Measurements from ENCODE around the gene PTDSS2.

Gene PTDSS2

GRCh38 chr11:490186-490929 is 40.3 kb downstream of the PTDSS2 start:
- DNase-seq (ENCODE audit: low read depth): no peak

GRCh38 chr11:490930-491260 is 40.8 kb downstream of the PTDSS2 start:
- no peak for DNase-seq (ENCODE audit: low read depth)

- DNase-seq (ENCODE audit: low read depth): no peak
These were observed 41.3 kb downstream of the PTDSS2 start for GRCh38 chr11:491358-491757.

- no peak for DNase-seq (ENCODE audit: low read depth)
These were observed 42.5 kb downstream of the PTDSS2 start for GRCh38 chr11:492427-493226.

- DNase-seq (ENCODE audit: low read depth): no peak
These were observed 44.9 kb downstream of the PTDSS2 start for GRCh38 chr11:494761-495536.

GRCh38 chr11:495537-495931 is 45.5 kb downstream of the PTDSS2 start:
- no peak for DNase-seq (ENCODE audit: low read depth)

- DNase-seq (ENCODE audit: low read depth): no peak
These were observed 46.9 kb downstream of the PTDSS2 start for GRCh38 chr11:496834-497564.

GRCh38 chr11:497565-498296 is 47.7 kb downstream of the PTDSS2 start:
- DNase-seq (ENCODE audit: low read depth): no peak

- no peak for DNase-seq (ENCODE audit: low read depth)
These were observed 48.5 kb downstream of the PTDSS2 start for GRCh38 chr11:498297-499181.

GRCh38 chr11:499201-500076 is 49.4 kb downstream of the PTDSS2 start:
- DNase-seq (ENCODE audit: low read depth): no peak

GRCh38 chr11:501001-501682 is 51.1 kb downstream of the PTDSS2 start:
- no peak for DNase-seq (ENCODE audit: low read depth)

GRCh38 chr11:501683-502287 is 51.7 kb downstream of the PTDSS2 start:
- no peak for DNase-seq (ENCODE audit: low read depth)

- DNase-seq (ENCODE audit: low read depth): no peak
These were observed 52.5 kb downstream of the PTDSS2 start for GRCh38 chr11:502288-503178.

GRCh38 chr11:503179-503981 is 53.3 kb downstream of the PTDSS2 start:
- no peak for DNase-seq (ENCODE audit: low read depth)

GRCh38 chr11:504053-504993 is 54.2 kb downstream of the PTDSS2 start:
- DNase-seq (ENCODE audit: low read depth): no peak

Data from stimulated activated CD8-positive, alpha-beta memory T cell treated with anti-CD3 and anti-CD28 coated beads, Interleukin-7, amount 100 ng/mL, for 24 hours (primary cell).